HEK293 (cell line): ENCODE measurements around the gene INKA1.

Experiments
- OSR2 ChIP-seq: fragments of 450-650 bp; formaldehyde crosslinking; IDR thresholded peaks from 2 replicates; pipeline ENCODE4 v1.5.1; 2016; ENCODE audit warnings: missing biosample characterization, missing genetic modification characterization
- OVOL3 ChIP-seq: fragments of 450-650 bp; formaldehyde crosslinking; IDR thresholded peaks from 2 replicates; pipeline ENCODE4 v1.5.1; 2016; ENCODE audit warnings: missing biosample characterization, missing genetic modification characterization
- YY1 ChIP-seq: fragments of 450-650 bp; formaldehyde crosslinking; IDR thresholded peaks from 2 replicates; pipeline ENCODE4 v1.5.1; 2018; ENCODE audit warnings: missing biosample characterization, missing genetic modification characterization
- ZNF146 ChIP-seq: fragments of 450-650 bp; formaldehyde crosslinking; IDR thresholded peaks from 2 replicates; pipeline ENCODE4 v1.5.1; 2016; ENCODE audit warnings: missing biosample characterization, missing genetic modification characterization
- ZNF223 ChIP-seq: fragments of 450-650 bp; formaldehyde crosslinking; IDR thresholded peaks from 2 replicates; pipeline ENCODE4 v1.5.1; 2016; ENCODE audit warnings: missing biosample characterization, missing genetic modification characterization
- ZNF544 ChIP-seq: fragments of 450-650 bp; formaldehyde crosslinking; IDR thresholded peaks from 2 replicates; pipeline ENCODE4 v1.5.0; 2017; ENCODE audit warnings: missing biosample characterization, missing genetic modification characterization
- ZNF629 ChIP-seq: fragments of 450-650 bp; formaldehyde crosslinking; IDR thresholded peaks from 2 replicates; pipeline ENCODE4 v1.5.1; 2017; ENCODE audit warnings: missing biosample characterization, missing genetic modification characterization
- ZSCAN30 ChIP-seq: fragments of 450-650 bp; IDR thresholded peaks from 2 replicates; pipeline ENCODE4 v1.5.1; 2018; ENCODE audit warnings: missing biosample characterization, mild to moderate bottlenecking, missing genetic modification characterization, moderate library complexity
- TF ChIP-seq, protein P1 (sequence below): fragments of 450-650 bp; formaldehyde crosslinking; IDR thresholded peaks from 2 replicates; pipeline ENCODE4 v1.5.1; 2016; ENCODE audit warnings: missing biosample characterization, missing genetic modification characterization
- TF ChIP-seq, protein P2 (sequence below): fragments of 450-650 bp; formaldehyde crosslinking; IDR thresholded peaks from 2 replicates; pipeline ENCODE4 v1.5.1; 2016; ENCODE audit warnings: missing biosample characterization, missing genetic modification characterization

DNA sequence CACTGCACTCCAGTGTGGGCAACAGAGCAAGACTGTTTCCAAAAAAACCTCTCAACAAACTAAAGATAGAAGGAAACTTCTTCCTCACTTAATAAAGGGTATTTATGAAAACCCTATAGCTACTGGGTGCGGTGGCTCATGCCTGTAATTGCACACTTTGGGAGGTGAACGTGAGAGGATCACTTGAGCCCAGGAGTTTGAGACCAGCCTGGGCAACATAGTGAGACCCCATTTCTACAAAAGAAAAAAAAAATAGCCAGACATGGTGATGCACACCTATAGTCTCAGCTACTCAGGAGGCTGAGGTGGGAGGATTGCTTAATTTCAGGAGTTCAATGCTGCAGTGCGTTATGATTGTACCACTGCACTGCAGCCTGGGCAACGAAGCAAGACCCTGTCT is 39.1 kb upstream of the INKA1 start:
- TF ChIP-seq ZNF146 (no peak), OSR2 (no peak), ZNF629 (tag by site-specific recombination) (no peak), ZNF544 (tag by site-specific recombination) (no peak), OVOL3 (tag by site-specific recombination) (no peak), YY1 (tag by site-specific recombination) (no peak), ZNF223 (tag by site-specific recombination) (no peak), ZSCAN30 (tag by site-specific recombination) (no peak)
- TF ChIP-seq, protein P1, sequence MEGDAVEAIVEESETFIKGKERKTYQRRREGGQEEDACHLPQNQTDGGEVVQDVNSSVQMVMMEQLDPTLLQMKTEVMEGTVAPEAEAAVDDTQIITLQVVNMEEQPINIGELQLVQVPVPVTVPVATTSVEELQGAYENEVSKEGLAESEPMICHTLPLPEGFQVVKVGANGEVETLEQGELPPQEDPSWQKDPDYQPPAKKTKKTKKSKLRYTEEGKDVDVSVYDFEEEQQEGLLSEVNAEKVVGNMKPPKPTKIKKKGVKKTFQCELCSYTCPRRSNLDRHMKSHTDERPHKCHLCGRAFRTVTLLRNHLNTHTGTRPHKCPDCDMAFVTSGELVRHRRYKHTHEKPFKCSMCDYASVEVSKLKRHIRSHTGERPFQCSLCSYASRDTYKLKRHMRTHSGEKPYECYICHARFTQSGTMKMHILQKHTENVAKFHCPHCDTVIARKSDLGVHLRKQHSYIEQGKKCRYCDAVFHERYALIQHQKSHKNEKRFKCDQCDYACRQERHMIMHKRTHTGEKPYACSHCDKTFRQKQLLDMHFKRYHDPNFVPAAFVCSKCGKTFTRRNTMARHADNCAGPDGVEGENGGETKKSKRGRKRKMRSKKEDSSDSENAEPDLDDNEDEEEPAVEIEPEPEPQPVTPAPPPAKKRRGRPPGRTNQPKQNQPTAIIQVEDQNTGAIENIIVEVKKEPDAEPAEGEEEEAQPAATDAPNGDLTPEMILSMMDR (tag by site-specific recombination), result no peak
- TF ChIP-seq, protein P2, sequence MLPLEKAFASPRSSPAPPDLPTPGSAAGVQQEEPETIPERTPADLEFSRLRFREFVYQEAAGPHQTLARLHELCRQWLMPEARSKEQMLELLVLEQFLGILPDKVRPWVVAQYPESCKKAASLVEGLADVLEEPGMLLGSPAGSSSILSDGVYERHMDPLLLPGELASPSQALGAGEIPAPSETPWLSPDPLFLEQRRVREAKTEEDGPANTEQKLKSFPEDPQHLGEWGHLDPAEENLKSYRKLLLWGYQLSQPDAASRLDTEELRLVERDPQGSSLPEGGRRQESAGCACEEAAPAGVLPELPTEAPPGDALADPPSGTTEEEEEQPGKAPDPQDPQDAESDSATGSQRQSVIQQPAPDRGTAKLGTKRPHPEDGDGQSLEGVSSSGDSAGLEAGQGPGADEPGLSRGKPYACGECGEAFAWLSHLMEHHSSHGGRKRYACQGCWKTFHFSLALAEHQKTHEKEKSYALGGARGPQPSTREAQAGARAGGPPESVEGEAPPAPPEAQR (tag by site-specific recombination), result no peak
